PC-3 (cell line): ENCODE measurements around the gene SH3RF1. TPM values are rescaled to one million over a fixed set of nuclear protein-coding genes. Genes with fewer than 3 reads are reported as not detected.

Experiments used
- ATAC-seq: fragments of 200-7000 bp; cut with Tn5 transposase; 2 replicates; pipeline ENCODE4 v1.9.1; 2020; ENCODE audit warnings: mild to moderate bottlenecking, moderate library complexity
- BruUV-seq: library from RNA; stranded (reverse); fragments of 400-500 nt; replicated peaks from 2 replicates; lab custom pipeline; 2021; lab: Mats Ljungman, UMichigan
- CTCF ChIA-PET: fragments of 300-600 bp; sonication (Branson Sonifier 250); formaldehyde crosslinking; loops from one replicate; lab custom pipeline; 2022; ENCODE audit warnings: antibody characterized with exemption; lab: Charles Lee
- POLR2A ChIA-PET: fragments of 300-600 bp; sonication (Branson Sonifier 250); formaldehyde crosslinking; loops from one replicate; lab custom pipeline; 2022; ENCODE audit warnings: antibody characterized with exemption; ENCODE audit not compliant: unreplicated experiment; lab: Charles Lee
- DNase-seq: peaks from one replicate; pipeline ENCODE4 v3.0.0-alpha.2; 2015
- H2AFZ ChIP-seq: fragments of 300-600 bp; sonication (generic); 2 replicates; pipeline ENCODE4 v1.6.0; 2016; ENCODE audit warnings: antibody characterized with exemption, low read length
- H3F3A ChIP-seq: fragments of 300-600 bp; sonication (generic); one replicate; pipeline ENCODE4 v1.6.0; 2017; ENCODE audit warnings: antibody characterized with exemption, low read length, control low read depth, mild to moderate bottlenecking; ENCODE audit not compliant: unreplicated experiment
- H3K27ac ChIP-seq: fragments of 300-600 bp; sonication (generic); 2 replicates; pipeline ENCODE4 v1.5.1; 2016; ENCODE audit warnings: mild to moderate bottlenecking, low read length
- H3K27me3 ChIP-seq: fragments of 300-600 bp; sonication (generic); 2 replicates; pipeline ENCODE4 v1.6.1; 2016; ENCODE audit warnings: low read length, mixed read lengths
- H3K36me3 ChIP-seq: fragments of 300-600 bp; sonication (generic); 2 replicates; pipeline ENCODE4 v1.6.1; 2016; ENCODE audit warnings: low read depth, mixed run types, low read length, mixed read lengths
- H3K4me1 ChIP-seq: fragments of 300-600 bp; sonication (generic); 2 replicates; pipeline ENCODE4 v1.5.1; 2016; ENCODE audit warnings: low read length; ENCODE audit not compliant: insufficient read depth
- H3K4me2 ChIP-seq: fragments of 300-600 bp; sonication (generic); 2 replicates; pipeline ENCODE4 v1.6.0; 2016; ENCODE audit warnings: low read length
- H3K4me3 ChIP-seq: fragments of 300-600 bp; sonication (generic); 2 replicates; pipeline ENCODE4 v1.5.1; 2016; ENCODE audit warnings: mild to moderate bottlenecking, low read length, mixed read lengths
- H3K79me2 ChIP-seq: fragments of 300-600 bp; sonication (generic); 2 replicates; pipeline ENCODE4 v1.6.1; 2017; ENCODE audit warnings: low read length, mixed read lengths
- H3K9ac ChIP-seq: fragments of 300-600 bp; sonication (generic); 2 replicates; pipeline ENCODE4 v1.6.0; 2016; ENCODE audit warnings: mild to moderate bottlenecking, low read length
- H3K9me2 ChIP-seq: fragments of 300-600 bp; sonication (generic); replicated peaks from 2 replicates; pipeline ENCODE4 v1.6.1; 2016; ENCODE audit warnings: mixed run types, low read length, mixed read lengths
- H3K9me3 ChIP-seq: fragments of 300-600 bp; sonication (generic); 2 replicates; pipeline ENCODE4 v1.6.1; 2016; ENCODE audit warnings: low read length, mixed read lengths
- H4K20me1 ChIP-seq: fragments of 300-600 bp; sonication (generic); 2 replicates; pipeline ENCODE4 v1.6.1; 2016; ENCODE audit warnings: low read length, mixed read lengths
- CTCF ChIP-seq: fragments of 300-600 bp; sonication (generic); conservative IDR thresholded peaks from 2 replicates; pipeline ENCODE4 v1.5.1; 2017; ENCODE audit warnings: antibody characterized with exemption, low read depth, mild to moderate bottlenecking, low read length
- EZH2 ChIP-seq: fragments of 300-600 bp; sonication (generic); IDR thresholded peaks from one replicate; pipeline ENCODE4 v1.6.1; 2017; ENCODE audit warnings: antibody characterized with exemption, mild to moderate bottlenecking, low read length; ENCODE audit not compliant: unreplicated experiment
- EZH2phosphoT487 ChIP-seq: fragments of 300-600 bp; sonication (generic); IDR thresholded peaks from 2 replicates; pipeline ENCODE4 v1.6.1; 2018; ENCODE audit warnings: mild to moderate bottlenecking, antibody characterized with exemption, low read length, borderline replicate concordance
- intact Hi-C: fragments of 100-400 bp; cut with micrococcal nuclease; formaldehyde crosslinking; loops from 2 replicates; pipeline ENCODE4 v1.9.0; 2023
- total RNA-seq: library from RNA; depleted of rRNA; stranded (reverse); fragments of >200 nt; gene quantifications from 2 replicates; pipeline ENCODE4 v1.2.3, GENCODE V29; 2014

Gene SH3RF1
- total RNA-seq, 1 experiment from 2014 or later: 21.0 TPM

- peak overlapping the region; percentile 42 for H3K27ac ChIP-seq
- H3K9me2 ChIP-seq: no peaks in the 10 kb centered on the region
- no peak overlapping the region for H3K9ac ChIP-seq
- H3F3A ChIP-seq: no peaks in the 10 kb centered on the region
- DNase-seq: peak; percentile 77
- intact Hi-C loops: no loop called here
- peak overlapping the region; percentile 59 for H3K4me2 ChIP-seq
- peaks cover 33% of the 10 kb centered on the region for H3K4me1 ChIP-seq
- H3K79me2 ChIP-seq: no peaks in the 10 kb centered on the region
- BruUV-seq: no TSS peak
- no peaks in the 10 kb centered on the region for H3K27me3 ChIP-seq
- H3K36me3 ChIP-seq: no peaks in the 10 kb centered on the region
- H3K9me3 ChIP-seq: no peaks in the 10 kb centered on the region
- ATAC-seq: peak; percentile 61
- ChIA-PET POLR2A (no interaction called here), CTCF (no interaction called here)
- H2AFZ ChIP-seq: peak overlapping the region; percentile 62
- no peaks in the 10 kb centered on the region for H4K20me1 ChIP-seq
- TF ChIP-seq EZH2phosphoT487: no peak
- TF ChIP-seq CTCF: no peak
- TF ChIP-seq EZH2: no peak
- peak overlapping the region; percentile 24; the same call in 1 of the 2 replicates for H3K4me3 ChIP-seq
Measured at GRCh38 chr4:169314906-169315305, 44.1 kb upstream of the SH3RF1 start.

- H3K9me3 ChIP-seq: no peaks in the 10 kb centered on the region
- ChIA-PET CTCF (no interaction called here), POLR2A (no interaction called here)
- no TSS peak for BruUV-seq
- intact Hi-C loops: no loop called here
- no peak overlapping the region for H3K4me2 ChIP-seq
- DNase-seq (no peak), ATAC-seq (no peak)
- H3K4me3 ChIP-seq: no peak overlapping the region
- no peaks in the 10 kb centered on the region for H3F3A ChIP-seq
- no peak for TF ChIP-seq EZH2phosphoT487
- TF ChIP-seq EZH2: no peak
- no peak for TF ChIP-seq CTCF
- no peaks in the 10 kb centered on the region for H3K27me3 ChIP-seq
- no peaks in the 10 kb centered on the region for H3K36me3 ChIP-seq
- peaks cover 33% of the 10 kb centered on the region for H3K4me1 ChIP-seq
- no peak overlapping the region for H3K27ac ChIP-seq
- no peak overlapping the region for H3K9ac ChIP-seq
- no peaks in the 10 kb centered on the region for H3K79me2 ChIP-seq
- no peak overlapping the region for H2AFZ ChIP-seq
- H4K20me1 ChIP-seq: no peaks in the 10 kb centered on the region
- H3K9me2 ChIP-seq: no peaks in the 10 kb centered on the region
Measured at GRCh38 chr4:169313732-169314131, 43.0 kb upstream of the SH3RF1 start.

GRCh38 chr4:169312690-169313422 lies 42.1 kb upstream of the SH3RF1 start:
- Histone ChIP-seq H3K9me2 (no peaks in the 10 kb centered on the region), H3K4me2 (no peak overlapping the region), H3K36me3 (no peaks in the 10 kb centered on the region), H3K4me1 (peaks cover 35% of the 10 kb centered on the region), H2AFZ (no peak overlapping the region), H3F3A (no peaks in the 10 kb centered on the region), H3K27me3 (no peaks in the 10 kb centered on the region), H3K27ac (peak overlapping the region; percentile 22), H3K9ac (no peak overlapping the region), H3K9me3 (no peaks in the 10 kb centered on the region), H3K4me3 (no peak overlapping the region), H4K20me1 (no peaks in the 10 kb centered on the region), H3K79me2 (no peaks in the 10 kb centered on the region)
- peak; percentile 70 for DNase-seq
- TF ChIP-seq EZH2phosphoT487 (no peak), EZH2 (no peak), CTCF (no peak)
- POLR2A ChIA-PET: no interaction called here
- peak; percentile 28; the same call in 1 of the 2 replicates for ATAC-seq
- intact Hi-C loops: no loop called here
- CTCF ChIA-PET: no interaction called here
- no TSS peak for BruUV-seq
